ENCODE measurements around the gene TMEM42. TPM values are rescaled to one million over a fixed set of nuclear protein-coding genes. Genes with fewer than 3 reads are reported as not detected.
A peak's percentile ranks its signal among the peaks of the same experiment; 100 is the strongest.

TMEM42 gene
- total RNA-seq, 1 experiment from 2014 or later: 1.5 TPM

DNA sequence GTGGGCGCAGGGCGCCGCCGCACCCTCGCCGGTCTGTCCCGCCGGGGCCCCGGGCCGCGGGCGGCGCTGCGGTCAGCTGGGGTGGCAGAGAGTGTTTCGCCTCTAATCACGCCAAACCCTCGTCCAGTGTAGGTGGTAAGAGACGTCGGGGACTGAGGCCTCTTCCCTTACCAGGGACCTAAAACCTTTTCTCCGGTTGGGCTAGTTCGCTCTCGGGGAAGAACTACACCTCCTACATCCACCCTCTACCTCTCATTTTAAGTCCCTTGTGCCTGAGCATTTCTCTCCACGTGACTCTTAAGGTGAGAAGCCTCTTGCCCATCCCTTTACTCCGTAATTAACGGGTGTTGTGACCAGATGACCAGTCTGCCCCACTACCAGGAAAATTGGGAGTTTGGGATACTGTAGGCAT lies 520 bp downstream of the TMEM42 start:
- DNase-seq: no peak
- H3K36me3 ChIP-seq: no peaks in the 10 kb centered on the region
- H3K9me3 ChIP-seq: no peaks in the 10 kb centered on the region
- peak overlapping the region; percentile 43 for H3K4me3 ChIP-seq
- no peaks in the 10 kb centered on the region for H3K27me3 ChIP-seq

DNA sequence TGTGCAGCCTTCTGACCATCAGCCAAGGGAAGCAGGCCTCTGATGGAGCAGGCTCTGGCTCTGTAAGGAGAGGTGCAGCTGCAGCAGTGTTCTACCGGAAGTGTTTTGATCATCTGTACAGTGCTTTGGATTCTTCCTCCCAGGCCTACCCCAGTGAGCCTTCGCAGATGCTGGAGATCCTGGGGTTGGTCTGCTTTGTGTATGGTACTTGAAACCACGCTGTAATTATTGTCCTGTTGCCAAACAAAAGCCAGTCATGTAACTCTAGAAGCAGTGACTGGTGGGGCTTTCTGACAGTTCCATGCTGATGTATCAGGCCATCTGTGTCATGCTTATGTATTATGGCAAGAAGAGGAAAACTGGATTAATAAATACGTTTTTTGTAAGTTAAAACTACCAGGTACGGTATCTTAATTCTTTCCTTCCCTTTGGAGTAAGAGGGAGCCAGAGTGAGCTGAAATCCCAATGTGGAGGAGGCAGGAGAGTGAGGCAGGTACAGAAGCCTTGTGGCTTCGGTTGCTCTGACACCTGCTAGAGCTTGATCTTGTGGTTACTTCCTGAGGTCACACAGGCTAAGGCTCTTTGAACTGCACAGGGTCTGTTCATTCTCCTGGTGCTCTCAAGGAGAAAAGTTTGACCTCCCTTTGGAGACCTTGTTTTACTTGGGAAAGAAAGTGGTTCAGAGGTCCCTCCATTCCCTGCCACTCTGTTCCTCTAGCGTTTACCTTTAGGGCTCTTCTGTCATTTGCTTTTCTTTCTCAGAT lies 3.7 kb downstream of the TMEM42 start:
- H3K4me3 ChIP-seq: no peak overlapping the region
- H3K36me3 ChIP-seq: no peaks in the 10 kb centered on the region
- H3K9me3 ChIP-seq: no peaks in the 10 kb centered on the region
- no peaks in the 10 kb centered on the region for H3K27me3 ChIP-seq
- DNase-seq: no peak

DNA sequence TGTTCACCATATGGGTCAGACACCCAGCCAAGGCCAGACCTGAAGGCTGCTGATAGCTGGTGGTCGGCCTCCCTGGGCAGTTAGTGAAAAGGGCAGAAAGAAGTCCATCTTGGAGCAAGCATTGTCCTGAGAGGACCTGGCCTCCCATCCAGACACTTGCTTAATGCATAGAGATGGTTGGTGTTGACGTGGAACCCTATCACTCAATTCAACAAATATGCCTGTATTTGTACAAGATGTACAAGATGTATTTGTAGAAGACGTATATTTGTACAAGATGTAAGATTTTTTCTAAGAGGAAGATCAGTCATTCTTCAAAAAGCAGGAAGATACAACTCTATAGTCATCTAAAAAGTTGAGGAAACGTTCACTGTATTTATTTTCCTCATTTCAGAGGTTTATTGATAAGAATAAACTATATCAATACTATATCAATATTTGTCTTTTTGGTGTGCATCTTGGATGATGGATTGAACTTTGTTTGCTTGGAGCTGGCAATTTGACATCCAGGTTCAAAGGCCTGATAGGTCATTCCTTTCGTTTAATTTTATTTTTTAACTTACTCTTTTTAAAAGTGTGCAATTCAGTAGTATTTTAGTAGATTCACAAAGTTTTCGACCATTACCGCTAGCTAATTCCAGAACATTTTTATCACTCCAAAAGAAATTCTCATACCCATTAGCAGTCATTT lies 5.9 kb downstream of the TMEM42 start:
- DNase-seq: no peak
- no peaks in the 10 kb centered on the region for H3K27me3 ChIP-seq
- no peaks in the 10 kb centered on the region for H3K9me3 ChIP-seq
- H3K4me3 ChIP-seq: no peak overlapping the region
- no peaks in the 10 kb centered on the region for H3K36me3 ChIP-seq

DNA sequence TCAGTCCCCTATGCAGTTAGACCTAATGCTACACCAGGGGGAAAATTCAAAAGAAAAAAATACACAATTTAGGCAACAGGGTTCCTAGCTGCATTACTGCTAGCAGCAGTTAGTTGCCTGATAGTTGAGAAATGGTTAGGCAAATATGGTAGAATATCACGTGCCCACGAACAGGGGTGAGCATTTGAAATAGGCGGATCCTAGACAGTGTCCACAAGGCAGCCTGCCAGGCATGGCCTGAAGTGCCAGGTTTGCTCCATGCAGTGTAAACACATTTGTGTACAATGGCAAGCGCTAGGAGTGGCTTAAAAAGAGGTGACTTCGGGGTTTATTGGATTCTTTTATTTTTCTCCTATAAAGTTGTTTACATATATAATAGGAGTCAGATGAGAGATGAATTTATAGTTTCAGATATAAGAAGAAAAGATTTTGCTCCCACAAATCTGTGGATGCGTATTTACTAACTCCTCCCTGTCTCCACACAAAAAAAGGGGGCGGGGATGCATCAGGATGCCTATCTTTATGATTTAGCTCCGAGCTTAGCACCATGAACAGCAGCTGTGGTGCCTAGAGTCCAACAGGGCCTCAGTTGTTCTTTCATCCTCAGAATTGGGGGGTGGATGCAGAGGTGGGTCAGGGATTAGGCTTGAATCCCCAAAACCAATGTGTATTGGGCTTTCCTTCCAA lies 8.8 kb downstream of the TMEM42 start:
- Histone ChIP-seq H3K36me3 (no peaks in the 10 kb centered on the region), H3K4me3 (no peak overlapping the region), H3K9me3 (no peaks in the 10 kb centered on the region), H3K27me3 (no peaks in the 10 kb centered on the region)
- DNase-seq: no peak

GRCh38 chr3:44874308-44874707 lies 12.6 kb downstream of the TMEM42 start, which contains the start of gene TGM4:
TSS of gene TGM4 (plus strand) at chr3:44874608. CDS start at chr3:44874679, 71 bp downstream.
- H3K27me3 ChIP-seq: no peaks in the 10 kb centered on the region
- no peak within 1 kb of the TSS for H3K4me3 ChIP-seq
- no peaks in the 10 kb centered on the region for H3K36me3 ChIP-seq
- no peaks in the 10 kb centered on the region for H3K9me3 ChIP-seq
- DNase-seq: no peak

DNA sequence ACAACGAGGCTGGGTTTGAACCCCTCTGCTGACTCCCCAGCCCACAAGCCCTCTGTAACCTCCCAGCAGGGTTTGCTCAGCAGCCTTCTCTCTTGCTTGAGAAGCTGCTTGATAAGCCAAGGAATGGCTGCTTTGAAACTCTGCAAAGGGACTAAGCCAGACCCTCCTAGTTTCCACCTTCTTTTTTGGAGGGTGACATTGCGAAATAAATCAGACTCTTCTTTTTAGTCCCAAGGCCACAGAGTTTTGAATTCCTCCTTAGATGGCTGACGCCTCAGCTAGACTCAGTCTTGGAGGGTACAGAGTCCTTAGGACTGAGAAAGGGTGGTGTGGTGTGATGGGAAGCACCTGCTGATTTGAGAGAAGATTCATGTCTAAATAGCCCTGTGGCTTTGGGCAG lies 13.9 kb downstream of the TMEM42 start:
- Histone ChIP-seq H3K4me3 (no peak overlapping the region), H3K9me3 (no peaks in the 10 kb centered on the region), H3K36me3 (no peaks in the 10 kb centered on the region), H3K27me3 (no peaks in the 10 kb centered on the region)
- DNase-seq: no peak

- H3K9me3 ChIP-seq: no peaks in the 10 kb centered on the region
- DNase-seq: no peak
- no peak overlapping the region for H3K4me3 ChIP-seq
- no peaks in the 10 kb centered on the region for H3K36me3 ChIP-seq
- H3K27me3 ChIP-seq: no peaks in the 10 kb centered on the region
Measured at GRCh38 chr3:44877333-44877732, 15.6 kb downstream of the TMEM42 start.

DNA sequence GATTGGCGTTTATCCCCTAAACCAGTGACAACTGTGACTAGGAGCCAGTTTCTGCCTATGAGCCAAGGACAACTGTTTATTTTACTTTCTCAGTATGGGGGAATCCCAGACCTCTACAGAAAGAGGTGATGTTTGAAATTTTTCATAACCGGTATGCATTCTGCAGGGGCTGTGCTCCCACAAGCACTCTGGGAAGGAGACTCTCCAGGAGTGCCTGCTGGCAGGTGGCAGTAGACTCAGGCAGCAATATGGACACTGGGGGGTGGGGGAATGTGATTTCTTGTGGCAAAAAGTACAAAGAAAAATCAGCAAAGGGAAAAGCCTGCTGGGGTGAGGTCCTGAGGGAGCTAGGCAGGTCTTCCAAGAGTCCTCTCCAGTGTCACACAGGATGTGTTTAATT lies 18.6 kb downstream of the TMEM42 start:
- no peaks in the 10 kb centered on the region for H3K36me3 ChIP-seq
- no peak overlapping the region for H3K4me3 ChIP-seq
- no peak for DNase-seq
- H3K9me3 ChIP-seq: no peaks in the 10 kb centered on the region
- no peaks in the 10 kb centered on the region for H3K27me3 ChIP-seq

GRCh38 chr3:44883213-44883955 lies 21.7 kb downstream of the TMEM42 start:
- Histone ChIP-seq H3K9me3 (no peaks in the 10 kb centered on the region), H3K27me3 (no peaks in the 10 kb centered on the region), H3K36me3 (no peaks in the 10 kb centered on the region), H3K4me3 (no peak overlapping the region)
- DNase-seq: no peak

DNA sequence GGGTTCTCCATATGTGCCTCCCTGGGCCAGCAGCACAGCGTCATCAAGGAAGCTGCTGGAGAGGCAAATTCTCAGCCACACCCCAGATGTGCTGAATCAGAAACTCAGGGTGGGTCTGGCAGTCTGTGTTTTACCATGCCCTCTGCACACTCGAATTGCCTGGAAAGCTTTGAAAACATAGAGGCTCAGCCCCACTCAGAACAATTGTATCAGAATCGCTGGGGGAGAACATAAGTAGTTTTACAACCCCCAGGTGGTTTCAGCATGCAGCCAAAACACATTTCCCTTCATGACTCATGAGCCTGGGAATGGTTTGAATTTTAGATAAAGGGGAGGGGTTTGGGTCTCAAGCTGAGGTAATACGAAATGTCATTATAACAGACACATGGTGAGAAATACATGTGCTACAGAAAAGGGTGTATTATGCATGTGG lies 22.3 kb downstream of the TMEM42 start:
- no peaks in the 10 kb centered on the region for H3K27me3 ChIP-seq
- H3K9me3 ChIP-seq: no peaks in the 10 kb centered on the region
- peak; percentile 77 for DNase-seq
- H3K4me3 ChIP-seq: no peak overlapping the region
- no peaks in the 10 kb centered on the region for H3K36me3 ChIP-seq

- Histone ChIP-seq H3K27me3 (no peaks in the 10 kb centered on the region), H3K36me3 (no peaks in the 10 kb centered on the region)
Measured at GRCh38 chr3:44885618-44886017, 23.9 kb downstream of the TMEM42 start.

GRCh38 chr3:44886561-44886960 lies 24.8 kb downstream of the TMEM42 start:
- Histone ChIP-seq H3K9me3 (no peaks in the 10 kb centered on the region), H3K27me3 (no peaks in the 10 kb centered on the region), H3K4me3 (no peak overlapping the region), H3K36me3 (no peaks in the 10 kb centered on the region)
- DNase-seq: no peak

More at GRCh38 chr3:44885618-44886017, 23.9 kb downstream of the TMEM42 start:
- peak; percentile 90 for DNase-seq
- Histone ChIP-seq H3K9me3 (no peaks in the 10 kb centered on the region), H3K4me3 (no peak overlapping the region)

DNA sequence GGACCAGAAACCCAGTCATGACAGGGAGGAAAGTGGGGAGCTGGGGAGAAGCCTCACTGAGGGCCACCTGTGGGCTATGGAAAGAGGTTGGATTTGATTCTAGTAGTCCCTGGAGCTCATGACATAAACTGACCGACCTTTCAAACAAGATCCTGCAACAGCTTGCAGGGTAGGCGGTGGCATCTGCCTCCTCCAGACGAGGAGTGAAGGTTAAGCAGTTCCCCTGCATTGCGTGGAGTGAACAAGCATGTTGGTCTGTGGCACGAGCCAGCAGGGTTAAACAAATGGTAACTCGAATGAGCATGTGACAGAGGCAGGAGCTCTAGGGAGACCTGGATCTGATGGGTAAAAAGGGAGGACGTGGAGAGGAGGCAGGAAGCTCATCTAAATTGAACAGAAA lies 25.4 kb downstream of the TMEM42 start:
- H3K27me3 ChIP-seq: no peaks in the 10 kb centered on the region
- H3K9me3 ChIP-seq: no peaks in the 10 kb centered on the region
- H3K4me3 ChIP-seq: no peak overlapping the region
- no peak for DNase-seq
- no peaks in the 10 kb centered on the region for H3K36me3 ChIP-seq

GRCh38 chr3:44890258-44890657 lies 28.5 kb downstream of the TMEM42 start:
- no peak for DNase-seq
- no peak overlapping the region for H3K4me3 ChIP-seq
- no peaks in the 10 kb centered on the region for H3K9me3 ChIP-seq

GRCh38 chr3:44890852-44891251 lies 29.1 kb downstream of the TMEM42 start:
- Histone ChIP-seq H3K9me3 (no peaks in the 10 kb centered on the region), H3K4me3 (no peak overlapping the region), H3K27me3 (no peaks in the 10 kb centered on the region), H3K36me3 (no peaks in the 10 kb centered on the region)
- DNase-seq: no peak

More at GRCh38 chr3:44890258-44890657, 28.5 kb downstream of the TMEM42 start:
- Histone ChIP-seq H3K36me3 (no peaks in the 10 kb centered on the region), H3K27me3 (no peaks in the 10 kb centered on the region)

GRCh38 chr3:44892689-44893088 lies 31.0 kb downstream of the TMEM42 start:
- Histone ChIP-seq H3K27me3 (no peaks in the 10 kb centered on the region), H3K9me3 (no peaks in the 10 kb centered on the region), H3K36me3 (no peaks in the 10 kb centered on the region), H3K4me3 (no peak overlapping the region)
- no peak for DNase-seq

DNA sequence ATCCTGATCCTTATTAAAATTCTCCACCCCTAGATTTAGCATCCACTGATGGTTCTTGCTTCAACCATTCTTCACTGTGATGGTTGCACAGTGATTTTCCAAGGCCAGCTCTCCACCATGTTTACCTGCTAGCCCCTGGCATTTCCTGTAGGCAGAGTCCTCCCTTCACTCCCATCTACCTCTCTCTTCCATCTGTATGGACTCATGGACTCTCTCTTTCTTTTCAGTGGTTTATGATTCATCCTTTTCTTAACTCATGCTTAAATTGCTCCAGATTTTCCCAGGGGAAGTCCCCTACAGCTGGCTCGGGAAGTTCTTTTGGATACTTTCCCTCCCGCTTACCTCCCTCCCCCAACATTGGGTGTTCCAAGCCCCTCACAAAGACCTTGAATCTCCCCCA lies 31.4 kb downstream of the TMEM42 start:
- Histone ChIP-seq H3K4me3 (no peak overlapping the region), H3K9me3 (no peaks in the 10 kb centered on the region), H3K27me3 (no peaks in the 10 kb centered on the region), H3K36me3 (no peaks in the 10 kb centered on the region)
- no peak for DNase-seq

Measured in MG63 (cell line).